B cell (primary cell): ENCODE results near the gene PDGFRB. TPM values are rescaled to one million over a fixed set of nuclear protein-coding genes. Genes with fewer than 3 reads are reported as not detected.

Experiments
- ATAC-seq: fragments of 200-7000 bp; cut with Tn5 transposase; one replicate; pipeline ENCODE4 v1.10.0; 2021; ENCODE audit warnings: low read depth, mild to moderate bottlenecking, moderate number of reproducible peaks, moderate library complexity
- CTCF ChIA-PET: fragments of 350-600 bp; sonication (Branson Sonifier 250); formaldehyde crosslinking; loops from one replicate; lab custom pipeline; 2021; ENCODE audit warnings: antibody characterized with exemption, inconsistent platforms; lab: Charles Lee
- POLR2A ChIA-PET: fragments of 350-600 bp; sonication (Branson Sonifier 250); formaldehyde crosslinking; loops from one replicate; lab custom pipeline; 2021; ENCODE audit warnings: antibody characterized with exemption; lab: Charles Lee
- DNase-seq: peaks from one replicate; pipeline ENCODE4 v3.0.0; 2013
- H2AFZ ChIP-seq: 2 replicates; pipeline ENCODE4 v1.6.1; 2012; ENCODE audit warnings: mild to moderate bottlenecking, low read depth, low read length; ENCODE audit not compliant: insufficient read depth, poor library complexity, severe bottlenecking
- H3K27ac ChIP-seq, 2 donors: 1 replicate in 1 of 2; 2 replicates in 1 of 2; pipeline ENCODE4 v1.5.1; 2012 to 2013; ENCODE audit warnings: low read length in 2 of 2, mild to moderate bottlenecking in 2 of 2, moderate library complexity in 1 of 2
- H3K27me3 ChIP-seq, 4 experiments: fragments of 200-600 bp in 1 of 4; sonication (generic) in 1 of 4; replicated peaks in 1 of 4; 1 replicate in 2 of 4; 2 replicates in 2 of 4; pipeline versions ENCODE4 v1.6.1 to v1.7.0; 2013 to 2016; ENCODE audit warnings: low read length in 3 of 4, mild to moderate bottlenecking in 2 of 4, mixed read lengths in 1 of 4, moderate library complexity in 1 of 4; ENCODE audit not compliant: insufficient read depth in 4 of 4, control insufficient read depth in 3 of 4; ENCODE audit errors: control extremely low read depth in 1 of 4
- H3K36me3 ChIP-seq, 2 experiments: replicated peaks in 1 of 2; 1 replicate in 1 of 2; 2 replicates in 1 of 2; pipeline versions ENCODE4 v1.6.1 to v1.7.1; 2013; ENCODE audit warnings: low read length in 1 of 2; ENCODE audit not compliant: insufficient read depth in 2 of 2, control insufficient read depth in 1 of 2; ENCODE audit errors: control extremely low read depth in 1 of 2, extremely low read depth in 1 of 2
- H3K4me1 ChIP-seq, 2 donors: fragments of 200-600 bp in 1 of 2; sonication (generic) in 1 of 2; 1 replicate in 1 of 2; 2 replicates in 1 of 2; pipeline versions ENCODE4 v1.5.1 to v1.6.1; 2013 to 2017; ENCODE audit warnings: low read length in 2 of 2; ENCODE audit not compliant: control insufficient read depth in 2 of 2, insufficient read depth in 2 of 2
- H3K4me2 ChIP-seq: replicated peaks from 2 replicates; pipeline ENCODE3; 2012; ENCODE audit warnings: mild to moderate bottlenecking, low read depth, low read length; ENCODE audit not compliant: poor library complexity, severe bottlenecking
- H3K4me3 ChIP-seq, 5 experiments: fragments of 200-600 bp in 1 of 5; sonication (generic) in 1 of 5; 1 replicate in 3 of 5; 2 replicates in 2 of 5; pipeline versions ENCODE4 v1.5.1 to v1.7.0; 2011 to 2016; ENCODE audit warnings: low read length in 4 of 5, mild to moderate bottlenecking in 4 of 5, low read depth in 2 of 5, control low read depth in 1 of 5, moderate library complexity in 1 of 5; ENCODE audit not compliant: insufficient read depth in 1 of 5; ENCODE audit errors: control extremely low read depth in 1 of 5, extremely low read depth in 1 of 5
- H3K79me2 ChIP-seq: fragments of 200-600 bp; sonication (generic); one replicate; pipeline ENCODE4 v1.6.0; 2016; ENCODE audit warnings: low read length; ENCODE audit not compliant: control insufficient read depth, insufficient read depth
- H3K9ac ChIP-seq: fragments of 200-600 bp; sonication (generic); 2 replicates; pipeline ENCODE4 v1.6.1; 2017; ENCODE audit warnings: mild to moderate bottlenecking, low read length, moderate library complexity
- H3K9me3 ChIP-seq, 3 donors: one replicate each; pipeline versions ENCODE4 v1.6.1 to v1.7.1; 2013; ENCODE audit warnings: low read length in 2 of 3; ENCODE audit not compliant: control insufficient read depth in 2 of 3, insufficient read depth in 1 of 3; ENCODE audit errors: control extremely low read depth in 1 of 3
- H4K20me1 ChIP-seq: 2 replicates; pipeline ENCODE4 v1.6.0; 2012; ENCODE audit warnings: mild to moderate bottlenecking, low read length; ENCODE audit not compliant: insufficient read depth, control insufficient read depth, poor library complexity, severe bottlenecking
- H3K27ac Mint-ChIP-seq: one replicate; pipeline ENCODE4 v1.8.0; 2021; ENCODE audit warnings: mixed read lengths
- H3K27me3 Mint-ChIP-seq: one replicate; pipeline ENCODE4 v1.8.0; 2021; ENCODE audit warnings: mixed read lengths
- H3K4me1 Mint-ChIP-seq: one replicate; pipeline ENCODE4 v1.8.0; 2021; ENCODE audit warnings: mixed read lengths
- H3K4me3 Mint-ChIP-seq: one replicate; pipeline ENCODE4 v1.8.0; 2021; ENCODE audit warnings: mixed read lengths
- H3K9me3 Mint-ChIP-seq: one replicate; pipeline ENCODE4 v1.8.0; 2022; ENCODE audit warnings: mixed read lengths; ENCODE audit not compliant: insufficient read depth
- EZH2 ChIP-seq: IDR thresholded peaks from 2 replicates; pipeline ENCODE4 v1.6.1; 2012; ENCODE audit warnings: borderline replicate concordance, low read depth, mild to moderate bottlenecking, moderate library complexity, low read length; ENCODE audit not compliant: insufficient read depth, poor library complexity, severe bottlenecking
- WGBS: methylation state at CpG from one replicate; pipeline ENCODE4 v1.1.5; 2013; ENCODE audit warnings: missing lambda C conversion rate; ENCODE audit not compliant: insufficient coverage; 5-methylcytosine and 5-hydroxymethylcytosine counted together
- intact Hi-C: fragments of 100-400 bp; cut with micrococcal nuclease; formaldehyde crosslinking; loops from one replicate; pipeline ENCODE4 v1.10.0; 2022
- polyA plus RNA-seq: library from polyadenylated mRNA; depleted of rRNA; stranded (reverse); fragments of >200 nt; gene quantifications from 2 replicates; pipeline ENCODE4 v1.2.3, GENCODE V29; 2012
- total RNA-seq, 2 donors: library from RNA; stranded (reverse); fragments of 120-200 nt in 1 of 2; gene quantifications; 1 replicate in 1 of 2; 2 replicates in 1 of 2; pipeline versions ENCODE4 v1.2.3 to v1.2.4, GENCODE V29; 2013 to 2022
- TF ChIP-seq, protein P1 (sequence below): fragments of 200-600 bp; IDR thresholded peaks from one replicate; pipeline ENCODE4 v1.8.0; 2022; ENCODE audit warnings: antibody characterized with exemption, mild to moderate bottlenecking

The PDGFRB gene
- total and polyA plus RNA-seq, 2 donors (not counting 1 experiment from before 2014, with no cell fraction given): 0.42 to 3.6 TPM

GRCh38 chr5:150075806-150076205 lies 79.8 kb downstream of the PDGFRB start:
- ATAC-seq (no peak), DNase-seq (no peak)
- Mint-ChIP-seq H3K27me3 (no peaks in the 10 kb centered on the region), H3K9me3 (no peaks in the 10 kb centered on the region), H3K27ac (no peak overlapping the region), H3K4me1 (peaks cover 5% of the 10 kb centered on the region), H3K4me3 (no peak overlapping the region)
- 87% methylated on average over 4 of the region's 4 CpGs for WGBS
- H2AFZ ChIP-seq: no peak overlapping the region
- H3K79me2 ChIP-seq: no peaks in the 10 kb centered on the region
- POLR2A ChIA-PET: no interaction called here
- peaks cover 0 to 3% (median 0%) of the 10 kb centered on the region in 4 experiments for H3K27me3 ChIP-seq
- TF ChIP-seq EZH2: no peak
- TF ChIP-seq, protein P1, sequence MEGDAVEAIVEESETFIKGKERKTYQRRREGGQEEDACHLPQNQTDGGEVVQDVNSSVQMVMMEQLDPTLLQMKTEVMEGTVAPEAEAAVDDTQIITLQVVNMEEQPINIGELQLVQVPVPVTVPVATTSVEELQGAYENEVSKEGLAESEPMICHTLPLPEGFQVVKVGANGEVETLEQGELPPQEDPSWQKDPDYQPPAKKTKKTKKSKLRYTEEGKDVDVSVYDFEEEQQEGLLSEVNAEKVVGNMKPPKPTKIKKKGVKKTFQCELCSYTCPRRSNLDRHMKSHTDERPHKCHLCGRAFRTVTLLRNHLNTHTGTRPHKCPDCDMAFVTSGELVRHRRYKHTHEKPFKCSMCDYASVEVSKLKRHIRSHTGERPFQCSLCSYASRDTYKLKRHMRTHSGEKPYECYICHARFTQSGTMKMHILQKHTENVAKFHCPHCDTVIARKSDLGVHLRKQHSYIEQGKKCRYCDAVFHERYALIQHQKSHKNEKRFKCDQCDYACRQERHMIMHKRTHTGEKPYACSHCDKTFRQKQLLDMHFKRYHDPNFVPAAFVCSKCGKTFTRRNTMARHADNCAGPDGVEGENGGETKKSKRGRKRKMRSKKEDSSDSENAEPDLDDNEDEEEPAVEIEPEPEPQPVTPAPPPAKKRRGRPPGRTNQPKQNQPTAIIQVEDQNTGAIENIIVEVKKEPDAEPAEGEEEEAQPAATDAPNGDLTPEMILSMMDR: no peak
- no peak overlapping the region for H3K4me2 ChIP-seq
- H3K9me3 ChIP-seq: peaks cover 0 to 7% (median 3%) of the 10 kb centered on the region in 3 donors
- H3K36me3 ChIP-seq: no peaks in the 10 kb centered on the region
- H3K9ac ChIP-seq: no peak overlapping the region
- CTCF ChIA-PET: interaction anchor here (0.7 kb wide), 1 partner anchor 44 kb away, joined by 3 read pairs; no protein-coding TSS in a partner anchor
- H4K20me1 ChIP-seq: no peaks in the 10 kb centered on the region
- no peak overlapping the region for H3K27ac ChIP-seq
- peaks cover 2 to 5% of the 10 kb centered on the region in 2 donors for H3K4me1 ChIP-seq
- no peak overlapping the region for H3K4me3 ChIP-seq
- intact Hi-C loops: no loop called here

DNA sequence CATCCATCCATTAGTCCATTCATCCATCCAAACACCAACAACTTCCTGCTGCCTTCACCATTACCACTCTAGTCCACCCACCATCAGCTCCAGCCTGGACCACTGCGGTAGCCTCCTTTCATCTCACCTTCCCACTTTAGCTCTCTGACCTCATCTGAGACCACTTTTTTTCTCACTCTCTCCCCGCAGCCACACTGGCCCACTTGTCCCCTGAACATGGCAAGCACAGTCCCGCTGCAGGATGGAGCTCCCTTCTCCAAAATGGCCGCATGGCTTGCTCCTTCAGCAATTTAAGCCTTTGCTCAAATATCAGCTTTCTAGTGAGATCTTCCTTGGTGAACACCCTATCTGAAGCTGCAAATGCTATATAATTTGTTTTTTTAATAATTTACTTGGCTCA lies 80.4 kb downstream of the PDGFRB start:
- Histone ChIP-seq H3K4me1 (no peaks in the 10 kb centered on the region), H3K9ac (no peak overlapping the region), H3K79me2 (no peaks in the 10 kb centered on the region), H2AFZ (no peak overlapping the region), H3K4me2 (no peak overlapping the region), H4K20me1 (no peaks in the 10 kb centered on the region), H3K36me3 (no peaks in the 10 kb centered on the region), H3K9me3 (peaks cover 0 to 7% (median 3%) of the 10 kb centered on the region in 3 donors), H3K4me3 (no peak overlapping the region), H3K27ac (no peak overlapping the region), H3K27me3 (peaks cover 0 to 3% (median 0%) of the 10 kb centered on the region in 4 experiments)
- WGBS: 74% methylated on average over 4 of the region's 4 CpGs
- Mint-ChIP-seq H3K4me3 (no peak overlapping the region), H3K27ac (no peak overlapping the region), H3K9me3 (no peaks in the 10 kb centered on the region), H3K27me3 (no peaks in the 10 kb centered on the region), H3K4me1 (peaks cover 5% of the 10 kb centered on the region)
- POLR2A ChIA-PET: no interaction called here
- TF ChIP-seq, protein P1: no peak
- TF ChIP-seq EZH2: no peak
- intact Hi-C loops: no loop called here
- no peak for ATAC-seq
- CTCF ChIA-PET: interaction anchor here (0.7 kb wide), 1 partner anchor 44 kb away, joined by 3 read pairs; no protein-coding TSS in a partner anchor
- DNase-seq: no peak
